ENCODE measurements around the gene F5. TPM values are rescaled to one million over a fixed set of nuclear protein-coding genes. Genes with fewer than 3 reads are reported as not detected.

The F5 gene
- total RNA-seq (under 1 TPM in 3 of 4 donors, not detected in 1; under 0.01 to 0.71 (median 0.54) TPM), polyA plus RNA-seq (1 to 10 TPM in 1 of 3 donors, under 1 TPM in 1, not detected in 1; under 0.01 to 1.0 TPM)

DNA sequence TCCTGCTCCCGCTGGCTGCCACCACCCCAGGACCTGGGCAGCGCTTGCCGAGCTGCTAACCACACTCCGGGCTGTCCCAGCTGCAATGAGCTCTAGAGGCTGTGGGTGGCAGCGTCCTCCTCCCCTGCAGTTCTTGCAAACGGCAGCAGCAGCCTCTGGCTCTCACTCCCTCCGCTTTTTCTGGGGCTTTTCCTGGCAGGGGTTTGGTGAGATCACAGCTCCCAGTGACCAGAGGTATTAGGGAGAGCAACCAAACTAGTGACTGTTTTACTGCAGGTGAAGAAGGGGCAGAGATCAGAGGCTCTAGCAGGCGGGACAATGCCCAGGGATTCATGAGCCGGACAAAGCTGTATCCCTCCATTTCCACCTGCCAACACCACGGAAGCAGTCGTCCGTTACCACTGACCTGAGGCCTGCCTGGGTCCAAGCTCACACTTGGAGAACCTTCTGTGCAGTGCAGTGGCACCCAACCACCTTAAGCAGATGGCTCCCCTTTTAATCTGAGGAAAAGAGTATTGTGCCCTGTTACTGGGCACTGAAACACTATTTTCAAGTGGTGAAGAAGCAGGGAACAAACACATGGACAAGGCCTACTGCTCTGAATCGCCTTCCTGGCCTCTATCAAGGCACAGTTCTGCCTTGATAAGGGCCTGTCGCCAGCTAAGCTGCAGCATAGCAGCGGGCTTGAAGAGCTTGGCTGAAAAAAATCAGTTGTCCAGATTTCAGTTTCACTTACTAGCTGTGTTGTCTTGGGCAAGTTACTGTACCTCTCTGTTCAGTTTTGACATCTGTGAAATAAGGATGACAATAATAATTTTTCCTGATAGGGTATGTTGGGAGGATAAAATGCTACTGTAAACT is at the start of gene F5:
Gene F5 (minus strand): TSS at position 87 of the 861 bp plus-strand sequence. CDS start 95 bp downstream, outside the sequence.
- no peak within 1 kb of the TSS for H3K27ac ChIP-seq
- H3K4me3 ChIP-seq: peak within 1 kb of the TSS in 2 of 4 donors; percentile 3 to 11
- intact Hi-C loops (cut with DNase I): no loop called here
- 18 to 36% methylated on average over 15 of the region's 15 CpGs for WGBS, 2 donors
- TF ChIP-seq, protein P1, sequence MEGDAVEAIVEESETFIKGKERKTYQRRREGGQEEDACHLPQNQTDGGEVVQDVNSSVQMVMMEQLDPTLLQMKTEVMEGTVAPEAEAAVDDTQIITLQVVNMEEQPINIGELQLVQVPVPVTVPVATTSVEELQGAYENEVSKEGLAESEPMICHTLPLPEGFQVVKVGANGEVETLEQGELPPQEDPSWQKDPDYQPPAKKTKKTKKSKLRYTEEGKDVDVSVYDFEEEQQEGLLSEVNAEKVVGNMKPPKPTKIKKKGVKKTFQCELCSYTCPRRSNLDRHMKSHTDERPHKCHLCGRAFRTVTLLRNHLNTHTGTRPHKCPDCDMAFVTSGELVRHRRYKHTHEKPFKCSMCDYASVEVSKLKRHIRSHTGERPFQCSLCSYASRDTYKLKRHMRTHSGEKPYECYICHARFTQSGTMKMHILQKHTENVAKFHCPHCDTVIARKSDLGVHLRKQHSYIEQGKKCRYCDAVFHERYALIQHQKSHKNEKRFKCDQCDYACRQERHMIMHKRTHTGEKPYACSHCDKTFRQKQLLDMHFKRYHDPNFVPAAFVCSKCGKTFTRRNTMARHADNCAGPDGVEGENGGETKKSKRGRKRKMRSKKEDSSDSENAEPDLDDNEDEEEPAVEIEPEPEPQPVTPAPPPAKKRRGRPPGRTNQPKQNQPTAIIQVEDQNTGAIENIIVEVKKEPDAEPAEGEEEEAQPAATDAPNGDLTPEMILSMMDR (IDR thresholded peaks at IDR 0.05): peak in 2 of 4 experiments; percentile 22 to 23
- TF ChIP-seq POLR2AphosphoS5 (IDR thresholded peaks at IDR 0.05): no peak
- peak; percentile 76 for DNase-seq
- no peaks in the 10 kb centered on the region for H3K9me3 ChIP-seq
- peaks cover 0 to 11% (median 0%) of the 10 kb centered on the region in 3 donors for H3K27me3 ChIP-seq
- H3K36me3 ChIP-seq: no peaks in the 10 kb centered on the region
- peaks cover 0 to 12% (median 9%) of the 10 kb centered on the region in 4 donors for H3K4me1 ChIP-seq

DNA sequence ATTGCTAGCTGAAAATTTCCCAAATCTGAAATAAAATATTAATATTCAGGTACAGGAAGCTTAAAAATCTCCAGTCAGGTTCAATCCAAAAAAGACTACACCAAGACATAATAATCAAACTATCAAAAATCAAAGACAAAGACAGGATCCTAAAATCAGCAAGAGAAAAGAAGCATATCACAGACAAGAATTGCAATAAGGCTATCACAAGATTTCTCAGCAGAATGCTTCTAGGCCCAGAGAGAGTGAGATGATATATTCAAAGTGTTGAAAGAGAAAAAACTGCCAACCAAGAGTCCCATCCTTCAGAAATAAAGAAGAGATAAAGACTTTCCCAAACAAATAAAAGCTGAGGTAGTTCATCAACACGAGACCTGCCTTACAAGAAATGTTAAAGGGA is 48.6 kb upstream of the F5 start:
- Histone ChIP-seq H3K27me3 (no peaks in the 10 kb centered on the region), H3K27ac (no peak overlapping the region), H3K4me3 (no peak overlapping the region), H3K9me3 (peaks cover 0 to 20% (median 8%) of the 10 kb centered on the region in 4 donors), H3K4me1 (no peaks in the 10 kb centered on the region), H3K36me3 (no peaks in the 10 kb centered on the region)
- intact Hi-C loops (cut with DNase I): no loop called here
- 85 to 92% methylated on average over 1 of the region's 1 CpG for WGBS, 2 donors
- TF ChIP-seq, protein P1 (IDR thresholded peaks at IDR 0.05): no peak
- TF ChIP-seq POLR2AphosphoS5 (IDR thresholded peaks at IDR 0.05) (no peak), POLR2A (IDR thresholded peaks at IDR 0.05) (no peak), EP300 (IDR thresholded peaks at IDR 0.05) (no peak)
- DNase-seq: no peak

DNA sequence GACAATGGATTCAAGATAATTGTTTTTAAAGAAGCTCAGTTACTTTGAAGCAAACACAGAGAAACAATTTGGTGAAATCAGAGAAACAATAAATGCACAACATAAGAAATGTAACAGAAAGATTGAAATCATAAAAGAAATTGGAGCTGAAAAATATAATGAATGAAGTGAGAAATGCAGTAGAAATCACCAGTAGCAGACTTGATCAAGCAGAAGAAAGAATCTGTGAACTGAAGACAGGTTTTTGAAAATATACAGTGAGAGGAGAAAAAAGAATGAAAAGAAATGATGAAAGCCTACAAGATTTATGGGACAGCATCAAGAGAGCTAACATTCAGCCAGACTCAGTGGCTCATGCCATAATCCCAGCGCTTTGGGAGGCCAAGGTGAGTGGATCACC is 47.9 kb upstream of the F5 start:
- TF ChIP-seq, protein P1 (IDR thresholded peaks at IDR 0.05): no peak
- TF ChIP-seq EP300 (IDR thresholded peaks at IDR 0.05) (no peak), POLR2AphosphoS5 (IDR thresholded peaks at IDR 0.05) (no peak), POLR2A (IDR thresholded peaks at IDR 0.05) (no peak)
- intact Hi-C loops (cut with DNase I): no loop called here
- Histone ChIP-seq H3K4me3 (no peak overlapping the region), H3K36me3 (no peaks in the 10 kb centered on the region), H3K27me3 (no peaks in the 10 kb centered on the region), H3K4me1 (no peaks in the 10 kb centered on the region), H3K27ac (no peak overlapping the region), H3K9me3 (peaks cover 0 to 20% (median 8%) of the 10 kb centered on the region in 4 donors)
- 88 to 92% methylated on average over 1 of the region's 1 CpG for WGBS, 2 donors
- no peak for DNase-seq

DNA sequence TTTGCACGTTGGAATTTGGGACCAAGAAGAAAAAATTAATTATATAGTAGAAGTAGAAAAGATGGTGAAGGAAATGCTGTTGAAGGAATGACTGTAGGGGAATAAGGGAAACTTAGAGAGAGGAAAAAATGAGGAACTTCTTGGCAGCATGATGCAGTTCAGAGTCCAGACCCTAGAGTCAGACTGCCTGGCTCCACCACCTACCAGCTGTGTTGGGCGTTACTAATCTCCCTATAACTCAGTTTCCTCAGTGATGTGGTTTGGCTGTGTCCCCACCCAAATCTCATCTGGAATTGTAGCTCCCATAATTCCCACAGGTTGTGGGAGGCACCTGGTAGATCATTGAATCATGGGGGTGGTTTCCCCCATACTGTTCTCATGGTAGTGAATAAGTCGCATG is 45.0 kb upstream of the F5 start:
- 62 to 85% methylated on average over 3 of the region's 3 CpGs for WGBS, 2 donors
- Histone ChIP-seq H3K36me3 (no peaks in the 10 kb centered on the region), H3K4me3 (no peak overlapping the region), H3K27ac (no peak overlapping the region), H3K4me1 (no peaks in the 10 kb centered on the region), H3K27me3 (no peaks in the 10 kb centered on the region), H3K9me3 (peaks cover 0 to 16% (median 8%) of the 10 kb centered on the region in 4 donors)
- TF ChIP-seq, protein P1 (IDR thresholded peaks at IDR 0.05): no peak
- TF ChIP-seq EP300 (IDR thresholded peaks at IDR 0.05) (no peak), POLR2A (IDR thresholded peaks at IDR 0.05) (no peak), POLR2AphosphoS5 (IDR thresholded peaks at IDR 0.05) (no peak)
- no peak for DNase-seq
- intact Hi-C loops (cut with DNase I): no loop called here

All from sigmoid colon (tissue), 7 donors.